CD8-positive, alpha-beta memory T cell (primary cell): Measurements from ENCODE around the gene SMAD5. TPM values are rescaled to one million over a fixed set of nuclear protein-coding genes. Genes with fewer than 3 reads are reported as not detected.

ENCODE experiments used
- CTCF ChIA-PET: fragments of 350-600 bp; sonication (Branson Sonifier 250); formaldehyde crosslinking; loops from one replicate; lab custom pipeline; 2021; ENCODE audit warnings: antibody characterized with exemption; lab: Charles Lee
- POLR2A ChIA-PET: fragments of 350-600 bp; sonication (Branson Sonifier 250); formaldehyde crosslinking; loops from one replicate; lab custom pipeline; 2021; ENCODE audit warnings: antibody characterized with exemption; lab: Charles Lee
- DNase-seq, 5 donors: peaks; one replicate each; pipeline versions ENCODE4 v3.0.0 to v3.0.0-alpha.2; 2020 to 2022; ENCODE audit warnings: mixed read lengths in 1 of 5
- H3K27ac ChIP-seq: one replicate; pipeline ENCODE4 v1.7.0; 2013; ENCODE audit warnings: low read depth, mild to moderate bottlenecking, low read length, moderate library complexity
- H3K27me3 ChIP-seq: 2 replicates; pipeline ENCODE4 v1.7.0; 2013; ENCODE audit warnings: low read length, mild to moderate bottlenecking; ENCODE audit not compliant: insufficient read depth, poor library complexity, severe bottlenecking
- H3K36me3 ChIP-seq: 2 replicates; pipeline ENCODE4 v1.7.0; 2013; ENCODE audit warnings: mild to moderate bottlenecking, low read length, moderate library complexity; ENCODE audit not compliant: insufficient read depth
- H3K4me1 ChIP-seq: 2 replicates; pipeline ENCODE4 v1.7.0; 2013; ENCODE audit warnings: mild to moderate bottlenecking, low read length, moderate library complexity; ENCODE audit not compliant: insufficient read depth
- H3K4me3 ChIP-seq: 2 replicates; pipeline ENCODE4 v1.7.0; 2013; ENCODE audit warnings: mild to moderate bottlenecking, low read length
- H3K9me3 ChIP-seq: 2 replicates; pipeline ENCODE4 v1.7.0; 2013; ENCODE audit warnings: mild to moderate bottlenecking, low read length
- H3K27ac Mint-ChIP-seq, 8 donors: one replicate each; pipeline ENCODE4 v1.8.0; 2020 to 2021; ENCODE audit warnings: mixed read lengths in 8 of 8, mild to moderate bottlenecking in 6 of 8, inconsistent platforms in 3 of 8, moderate library complexity in 3 of 8
- H3K27me3 Mint-ChIP-seq, 2 donors: one replicate each; pipeline ENCODE4 v1.8.0; 2020 to 2021; ENCODE audit warnings: mixed read lengths in 2 of 2, mild to moderate bottlenecking in 1 of 2, moderate library complexity in 1 of 2
- H3K36me3 Mint-ChIP-seq, 3 donors: one replicate each; pipeline ENCODE4 v1.8.0; 2020 to 2021; ENCODE audit warnings: mixed read lengths in 3 of 3, inconsistent platforms in 1 of 3, mild to moderate bottlenecking in 1 of 3
- H3K4me1 Mint-ChIP-seq, 3 donors: one replicate each; pipeline ENCODE4 v1.8.0; 2020 to 2021; ENCODE audit warnings: mixed read lengths in 3 of 3, inconsistent platforms in 1 of 3, mild to moderate bottlenecking in 1 of 3
- H3K4me3 Mint-ChIP-seq, 7 donors: one replicate each; pipeline ENCODE4 v1.8.0; 2020 to 2021; ENCODE audit warnings: mixed read lengths in 7 of 7, mild to moderate bottlenecking in 6 of 7, moderate library complexity in 4 of 7, inconsistent platforms in 2 of 7
- H3K9me3 Mint-ChIP-seq, 5 donors: one replicate each; pipeline ENCODE4 v1.8.0; 2020 to 2022; ENCODE audit warnings: mixed read lengths in 5 of 5, mild to moderate bottlenecking in 3 of 5, moderate library complexity in 2 of 5, inconsistent platforms in 1 of 5
- polyA plus RNA-seq: library from polyadenylated mRNA; unstranded; fragments of 300-500 nt; fragmentation: Illumina TruSeq; gene quantifications from one replicate; pipeline ENCODE4 v1.2.3, GENCODE V29; 2021
- total RNA-seq, 2 experiments: library from RNA; stranded (reverse); gene quantifications; one replicate each; pipeline ENCODE4 v1.2.3, GENCODE V29; 2021

SMAD5 gene
- total and polyA plus RNA-seq, 3 experiments from 2014 or later: 21.8 to 22.7 (median 21.9) TPM

DNA sequence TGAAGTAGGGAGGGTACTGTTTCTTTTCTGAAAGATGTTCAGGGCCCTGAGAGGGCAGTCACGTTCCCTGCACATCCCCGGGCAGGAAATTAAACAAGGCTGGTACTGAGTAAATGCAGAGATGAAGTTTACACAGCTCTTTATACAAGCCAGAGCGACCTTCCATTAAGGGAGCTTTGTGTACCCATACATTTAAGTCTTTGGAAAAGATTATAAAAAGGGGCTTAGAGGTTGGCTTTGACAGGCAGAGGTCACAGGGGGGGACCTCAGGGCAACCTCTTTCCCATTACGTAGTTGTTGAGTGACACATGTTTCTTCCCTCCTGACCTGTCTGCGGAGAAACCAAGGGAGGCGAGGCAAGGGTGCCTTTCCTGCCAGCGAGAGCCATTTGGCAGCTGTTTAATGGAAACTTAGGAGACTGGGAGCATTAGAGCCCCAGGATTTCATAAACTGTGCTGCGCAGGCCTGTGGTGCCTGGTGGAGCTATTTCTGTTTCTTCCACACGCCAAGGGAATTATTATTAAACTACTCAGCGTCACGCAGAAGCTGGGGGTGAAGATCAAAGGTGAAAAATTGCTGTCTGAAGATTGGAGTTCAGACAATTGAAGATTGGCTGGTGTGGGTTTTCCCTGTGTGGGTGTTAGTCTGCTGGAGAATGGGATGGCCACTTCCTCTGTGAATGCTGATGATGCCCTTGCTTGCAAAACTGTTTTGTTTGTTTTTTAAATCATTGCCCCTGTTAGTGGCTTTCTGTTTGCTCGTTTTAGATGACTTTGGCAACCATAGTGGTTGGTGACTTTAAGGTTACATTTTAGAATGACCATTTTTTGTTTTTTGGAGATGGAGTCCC is 63.6 kb downstream of the SMAD5 start:
- Mint-ChIP-seq H3K27ac (peak overlapping the region in 1 of 8 donors; percentile 29), H3K4me1 (peaks cover 5 to 20% (median 6%) of the 10 kb centered on the region in 3 donors), H3K36me3 (no peaks in the 10 kb centered on the region), H3K4me3 (no peak overlapping the region), H3K9me3 (no peaks in the 10 kb centered on the region), H3K27me3 (peaks cover 28 to 61% of the 10 kb centered on the region in 2 donors)
- Histone ChIP-seq H3K27me3 (no peaks in the 10 kb centered on the region), H3K27ac (no peak overlapping the region), H3K4me1 (no peaks in the 10 kb centered on the region), H3K9me3 (no peaks in the 10 kb centered on the region), H3K36me3 (no peaks in the 10 kb centered on the region), H3K4me3 (no peak overlapping the region)
- DNase-seq: no peak
- POLR2A ChIA-PET: no interaction called here
- CTCF ChIA-PET: no interaction called here

DNA sequence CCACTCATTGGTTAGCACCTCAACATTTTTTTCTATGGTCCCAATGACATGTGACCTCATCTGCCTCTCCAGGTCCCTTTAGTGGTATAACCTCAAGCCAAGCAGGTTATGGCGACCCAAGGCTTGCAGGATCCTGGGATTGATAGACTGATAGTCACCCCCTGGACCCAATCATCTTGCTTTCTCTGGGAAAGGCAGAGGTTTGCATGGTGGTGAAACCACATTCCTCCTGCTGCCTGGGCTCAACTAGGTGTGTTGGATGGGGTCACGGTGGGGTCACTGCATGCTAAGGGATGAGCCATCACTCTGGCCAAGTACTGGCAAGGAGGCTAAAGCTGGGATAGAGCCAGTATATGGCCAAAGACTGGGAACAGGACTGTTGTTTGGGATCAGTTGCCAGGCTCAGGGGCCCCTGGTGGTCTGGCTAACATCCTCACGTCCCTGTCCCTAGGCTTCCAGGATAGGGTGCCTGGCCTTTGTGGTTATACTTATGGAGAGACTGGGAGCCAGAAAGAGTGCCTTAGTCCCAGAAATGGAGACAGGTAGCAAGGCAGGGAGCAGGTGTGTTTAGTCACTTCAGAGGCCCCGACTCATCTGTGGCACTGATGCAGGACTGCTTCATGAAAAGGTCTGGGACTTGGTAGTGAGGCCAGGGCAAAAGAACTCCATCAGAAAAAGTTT is 65.0 kb downstream of the SMAD5 start:
- H3K36me3 ChIP-seq: no peaks in the 10 kb centered on the region
- CTCF ChIA-PET: no interaction called here
- H3K27ac Mint-ChIP-seq: peak overlapping the region in 1 of 8 donors; percentile 86
- no peaks in the 10 kb centered on the region for H3K4me1 ChIP-seq
- no peaks in the 10 kb centered on the region for H3K9me3 ChIP-seq
- H3K27me3 ChIP-seq: no peaks in the 10 kb centered on the region
- H3K27ac ChIP-seq: no peak overlapping the region
- POLR2A ChIA-PET: no interaction called here
- H3K36me3 Mint-ChIP-seq: no peaks in the 10 kb centered on the region
- peaks cover 0 to 11% (median 5%) of the 10 kb centered on the region in 3 donors for H3K4me1 Mint-ChIP-seq
- no peaks in the 10 kb centered on the region for H3K9me3 Mint-ChIP-seq
- H3K27me3 Mint-ChIP-seq: peaks cover 26 to 52% of the 10 kb centered on the region in 2 donors
- no peak for DNase-seq
- H3K4me3 ChIP-seq: no peak overlapping the region
- H3K4me3 Mint-ChIP-seq: no peak overlapping the region

DNA sequence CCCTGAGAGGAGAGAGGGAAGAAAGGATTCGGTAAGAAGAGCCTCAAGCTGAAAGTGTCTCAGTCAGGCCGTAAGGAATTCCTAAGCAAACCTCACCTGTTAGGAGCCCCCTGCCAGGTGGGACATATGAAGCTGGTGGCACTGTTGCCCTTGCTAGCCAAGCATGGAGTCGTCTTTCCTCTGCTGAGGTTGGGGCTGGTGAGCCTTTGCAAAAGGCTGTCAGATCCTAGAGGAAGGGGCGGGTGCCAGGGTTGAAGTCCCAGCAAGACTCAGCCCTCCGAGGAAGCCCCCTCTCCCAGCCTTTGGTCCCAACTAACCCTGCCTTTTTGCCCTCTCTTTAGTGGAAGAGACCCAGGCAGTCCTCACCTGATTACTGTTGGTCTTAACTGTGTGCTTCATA is 65.8 kb downstream of the SMAD5 start:
- peaks cover 27 to 48% of the 10 kb centered on the region in 2 donors for H3K27me3 Mint-ChIP-seq
- H3K9me3 Mint-ChIP-seq: no peaks in the 10 kb centered on the region
- peaks cover 0 to 6% (median 5%) of the 10 kb centered on the region in 3 donors for H3K4me1 Mint-ChIP-seq
- H3K36me3 ChIP-seq: no peaks in the 10 kb centered on the region
- no peak overlapping the region for H3K4me3 Mint-ChIP-seq
- H3K27ac ChIP-seq: no peak overlapping the region
- no peaks in the 10 kb centered on the region for H3K9me3 ChIP-seq
- no peak overlapping the region for H3K4me3 ChIP-seq
- H3K36me3 Mint-ChIP-seq: no peaks in the 10 kb centered on the region
- CTCF ChIA-PET: no interaction called here
- H3K27me3 ChIP-seq: no peaks in the 10 kb centered on the region
- POLR2A ChIA-PET: no interaction called here
- no peak for DNase-seq
- no peaks in the 10 kb centered on the region for H3K4me1 ChIP-seq
- no peak overlapping the region for H3K27ac Mint-ChIP-seq

DNA sequence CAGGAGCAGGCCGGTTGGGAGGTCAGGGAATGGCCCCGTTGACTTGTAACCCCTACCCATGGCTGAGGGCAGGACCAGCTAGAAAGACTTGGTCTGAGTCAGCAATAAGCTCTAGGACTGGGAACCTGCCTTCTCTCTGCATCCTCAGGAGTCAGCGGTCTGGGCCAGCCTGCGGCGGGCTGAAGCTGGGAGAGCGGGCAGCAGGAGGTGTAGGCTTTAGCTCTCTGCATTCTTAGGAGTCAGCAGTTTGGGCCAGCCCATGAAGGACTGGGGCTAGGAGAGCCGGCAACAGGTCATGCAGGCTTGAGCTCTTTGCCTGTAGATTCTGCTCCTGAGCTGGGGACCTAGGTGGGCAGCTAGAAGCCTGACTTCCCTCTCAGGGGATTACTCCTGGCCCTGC is 66.8 kb downstream of the SMAD5 start:
- Mint-ChIP-seq H3K27ac (peak overlapping the region in 1 of 8 donors; percentile 41), H3K4me3 (no peak overlapping the region), H3K36me3 (no peaks in the 10 kb centered on the region), H3K4me1 (no peaks in the 10 kb centered on the region), H3K27me3 (peaks cover 19 to 46% of the 10 kb centered on the region in 2 donors), H3K9me3 (no peaks in the 10 kb centered on the region)
- H3K27ac ChIP-seq: no peak overlapping the region
- no peak overlapping the region for H3K4me3 ChIP-seq
- no peaks in the 10 kb centered on the region for H3K27me3 ChIP-seq
- ChIA-PET CTCF (no interaction called here), POLR2A (no interaction called here)
- no peaks in the 10 kb centered on the region for H3K36me3 ChIP-seq
- H3K9me3 ChIP-seq: no peaks in the 10 kb centered on the region
- no peak for DNase-seq
- H3K4me1 ChIP-seq: no peaks in the 10 kb centered on the region

DNA sequence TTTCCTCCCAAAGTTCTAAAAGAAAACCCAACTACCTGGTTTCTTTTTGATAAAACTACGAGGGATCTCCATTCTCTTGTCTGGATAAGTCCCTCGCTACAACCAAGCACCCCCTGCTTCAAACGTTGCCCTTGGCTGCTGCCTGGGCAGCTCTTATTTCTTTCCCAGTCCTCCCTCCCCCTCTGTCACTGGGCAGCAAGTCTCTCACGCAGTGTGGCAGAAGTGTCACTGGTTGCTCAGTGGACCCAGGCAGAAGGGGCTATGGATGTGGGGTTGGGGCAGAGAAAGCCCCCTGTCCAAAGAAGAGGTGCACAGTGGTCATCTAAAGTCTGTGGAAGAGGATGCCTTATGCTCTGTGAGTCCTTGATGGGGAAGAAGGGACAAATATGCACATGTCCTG is 67.5 kb downstream of the SMAD5 start:
- H3K4me1 Mint-ChIP-seq: no peaks in the 10 kb centered on the region
- H3K36me3 Mint-ChIP-seq: no peaks in the 10 kb centered on the region
- no peak overlapping the region for H3K27ac ChIP-seq
- no peak for DNase-seq
- ChIA-PET CTCF (no interaction called here), POLR2A (no interaction called here)
- H3K9me3 ChIP-seq: no peaks in the 10 kb centered on the region
- H3K27me3 Mint-ChIP-seq: peaks cover 17 to 39% of the 10 kb centered on the region in 2 donors
- H3K9me3 Mint-ChIP-seq: no peaks in the 10 kb centered on the region
- H3K4me1 ChIP-seq: no peaks in the 10 kb centered on the region
- H3K36me3 ChIP-seq: no peaks in the 10 kb centered on the region
- no peaks in the 10 kb centered on the region for H3K27me3 ChIP-seq
- no peak overlapping the region for H3K4me3 ChIP-seq
- H3K27ac Mint-ChIP-seq: no peak overlapping the region
- H3K4me3 Mint-ChIP-seq: no peak overlapping the region

DNA sequence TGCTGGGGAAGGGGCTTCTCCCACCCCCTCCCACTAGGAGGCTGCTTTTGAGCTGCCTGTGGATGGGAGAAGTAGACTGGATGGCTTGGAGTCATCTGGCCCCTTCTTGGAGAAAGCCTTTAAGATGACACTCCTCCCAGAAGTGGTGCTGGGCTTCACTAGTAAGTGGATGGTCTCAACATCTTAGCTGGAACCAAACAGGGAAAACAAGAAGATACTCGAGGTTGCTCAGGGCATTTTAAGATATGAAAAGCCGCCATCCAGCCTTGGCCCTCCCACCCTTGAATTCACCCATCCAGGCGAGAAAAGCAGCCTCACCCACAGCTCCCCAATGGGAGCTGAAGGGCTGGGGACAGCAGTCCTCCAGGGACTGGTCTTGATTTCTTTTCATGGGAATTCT is 68.1 kb downstream of the SMAD5 start:
- no peak for DNase-seq

DNA sequence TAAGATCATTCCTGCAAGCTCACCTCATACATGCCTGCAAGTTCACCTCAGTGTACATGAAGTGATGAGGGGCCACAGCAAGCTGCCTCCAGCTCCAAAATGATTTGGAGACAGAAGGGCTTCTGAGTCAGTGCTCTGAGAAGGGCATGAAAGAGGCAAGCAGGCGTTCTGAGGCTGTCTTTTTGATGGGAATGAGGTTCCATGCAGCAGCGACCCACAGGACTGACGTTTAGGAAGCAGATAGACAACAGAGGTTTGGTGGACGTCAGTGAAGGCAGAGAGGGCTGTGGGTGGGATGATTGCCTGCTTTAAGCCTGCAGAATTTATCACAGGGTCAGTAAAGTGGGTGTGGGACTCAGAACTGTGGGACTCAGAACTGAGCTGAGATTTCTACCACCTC is 69.2 kb downstream of the SMAD5 start:
- Mint-ChIP-seq H3K36me3 (no peaks in the 10 kb centered on the region), H3K4me3 (no peak overlapping the region), H3K27ac (no peak overlapping the region), H3K4me1 (no peaks in the 10 kb centered on the region), H3K27me3 (peaks cover 13 to 24% of the 10 kb centered on the region in 2 donors), H3K9me3 (peaks cover 0 to 3% (median 0%) of the 10 kb centered on the region in 5 donors)
- Histone ChIP-seq H3K27me3 (no peaks in the 10 kb centered on the region), H3K9me3 (no peaks in the 10 kb centered on the region), H3K36me3 (no peaks in the 10 kb centered on the region), H3K4me3 (no peak overlapping the region), H3K27ac (no peak overlapping the region), H3K4me1 (no peaks in the 10 kb centered on the region)
- no peak for DNase-seq
- CTCF ChIA-PET: no interaction called here
- POLR2A ChIA-PET: no interaction called here

More for the DNA sequence above, 68.1 kb downstream of the SMAD5 start:
- Mint-ChIP-seq H3K4me1 (no peaks in the 10 kb centered on the region), H3K4me3 (no peak overlapping the region), H3K27me3 (peaks cover 14 to 33% of the 10 kb centered on the region in 2 donors), H3K27ac (no peak overlapping the region), H3K9me3 (peaks cover 0 to 3% (median 0%) of the 10 kb centered on the region in 5 donors), H3K36me3 (no peaks in the 10 kb centered on the region)
- H3K9me3 ChIP-seq: no peaks in the 10 kb centered on the region
- no peak overlapping the region for H3K4me3 ChIP-seq
- POLR2A ChIA-PET: no interaction called here
- CTCF ChIA-PET: no interaction called here
- H3K4me1 ChIP-seq: no peaks in the 10 kb centered on the region
- no peaks in the 10 kb centered on the region for H3K27me3 ChIP-seq
- H3K36me3 ChIP-seq: no peaks in the 10 kb centered on the region
- no peak overlapping the region for H3K27ac ChIP-seq

DNA sequence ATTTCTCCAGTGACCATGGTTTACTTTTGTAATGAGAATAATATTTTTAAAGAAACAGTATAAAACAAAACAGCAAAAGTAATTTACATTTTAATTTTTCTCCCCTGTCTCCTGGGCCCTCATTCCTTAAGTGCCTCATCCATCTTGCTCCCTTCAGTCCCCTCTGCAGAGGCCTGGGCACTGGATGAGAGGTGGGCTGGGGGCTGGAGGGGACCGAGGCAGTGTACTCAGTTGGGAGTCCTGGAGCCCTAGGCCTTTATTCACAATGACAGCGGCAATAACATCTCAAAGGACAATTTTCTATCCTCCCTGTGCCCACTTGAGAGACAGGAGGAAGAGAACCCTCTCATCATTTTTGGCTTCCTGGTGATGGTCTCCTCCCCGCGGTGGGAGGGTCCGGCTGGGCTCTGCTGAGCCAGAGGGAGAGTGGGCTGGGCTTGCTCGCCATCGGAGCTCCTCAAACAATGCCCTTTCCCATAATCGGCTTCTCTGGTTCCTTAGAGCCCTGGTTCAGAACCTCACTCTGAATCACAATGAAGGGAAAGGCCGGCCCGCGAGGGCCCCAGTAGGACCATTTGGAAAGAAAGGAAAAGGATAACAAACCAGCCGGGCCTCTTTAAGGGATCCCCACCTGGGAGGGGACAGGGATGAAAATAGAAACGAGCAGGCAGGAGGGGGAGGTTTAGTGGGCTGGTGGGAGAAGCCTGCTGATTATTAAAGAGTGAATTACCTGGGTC is 70.0 kb downstream of the SMAD5 start:
- CTCF ChIA-PET: no interaction called here
- H3K4me3 ChIP-seq: no peak overlapping the region
- Mint-ChIP-seq H3K27ac (no peak overlapping the region), H3K4me1 (no peaks in the 10 kb centered on the region), H3K4me3 (no peak overlapping the region), H3K36me3 (no peaks in the 10 kb centered on the region), H3K9me3 (peaks cover 0 to 3% (median 0%) of the 10 kb centered on the region in 5 donors), H3K27me3 (peaks cover 11 to 16% of the 10 kb centered on the region in 2 donors)
- no peaks in the 10 kb centered on the region for H3K4me1 ChIP-seq
- no peaks in the 10 kb centered on the region for H3K9me3 ChIP-seq
- no peaks in the 10 kb centered on the region for H3K27me3 ChIP-seq
- POLR2A ChIA-PET: no interaction called here
- H3K27ac ChIP-seq: no peak overlapping the region
- H3K36me3 ChIP-seq: no peaks in the 10 kb centered on the region
- no peak for DNase-seq
